ENCODE results near the gene TRIM22. TPM values are rescaled to one million over a fixed set of nuclear protein-coding genes. Genes with fewer than 3 reads are reported as not detected.

The TRIM22 gene
- total and polyA plus RNA-seq, 9 of the 15 experiments (the other 6 are each of a cell fraction or from before 2014, with no cell fraction given): 0.06 to 1.1 (median 0.18) TPM; not detected in 2

DNA sequence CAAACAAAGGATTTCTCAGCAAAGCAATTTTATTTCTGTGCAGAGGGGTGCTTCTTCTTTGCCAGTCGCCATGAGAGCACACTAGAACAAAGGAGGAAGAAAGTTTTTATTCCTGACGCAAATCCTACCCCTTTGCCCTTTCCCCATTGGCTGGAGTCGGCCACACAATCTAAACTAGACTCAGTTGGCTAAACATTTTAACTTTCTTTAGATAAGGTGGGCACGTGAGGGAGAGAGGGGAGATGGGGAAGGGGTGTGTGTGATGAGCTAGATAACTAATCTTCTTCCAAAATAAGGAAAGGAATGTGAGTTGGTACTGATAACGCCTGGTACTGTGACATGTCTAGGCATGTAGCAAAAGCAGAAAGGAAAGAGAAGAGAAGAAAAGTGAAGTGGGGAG lies 626 bp downstream of the TRIM22 start (continued):
- TF ChIP-seq TEAD2 (tag; IDR thresholded peaks at IDR 0.05) (peak; percentile 9; the same call in 1 of the 2 replicates), TAL1 (IDR thresholded peaks at IDR 0.05) (peak; percentile 47), NR2C1 (IDR thresholded peaks at IDR 0.05) (no peak), NR2C1 (tag; IDR thresholded peaks at IDR 0.05) (no peak), CBFA2T3 (IDR thresholded peaks at IDR 0.05) (peak; percentile 61), CBFA2T2 (conservative IDR thresholded peaks at IDR 0.05) (peak; percentile 36), ZBTB7A (IDR thresholded peaks at IDR 0.05; ENCODE audit: borderline replicate concordance, control insufficient read depth, low read depth, low read length) (no peak), ZNF143 (CRISPR knock-in tag; IDR thresholded peaks at IDR 0.05) (no peak), FOXA1 (IDR thresholded peaks at IDR 0.05; ENCODE audit: borderline replicate concordance) (no peak), GATAD2B (IDR thresholded peaks at IDR 0.05; ENCODE audit: borderline replicate concordance) (no peak)
- TF ChIP-seq, protein P1, sequence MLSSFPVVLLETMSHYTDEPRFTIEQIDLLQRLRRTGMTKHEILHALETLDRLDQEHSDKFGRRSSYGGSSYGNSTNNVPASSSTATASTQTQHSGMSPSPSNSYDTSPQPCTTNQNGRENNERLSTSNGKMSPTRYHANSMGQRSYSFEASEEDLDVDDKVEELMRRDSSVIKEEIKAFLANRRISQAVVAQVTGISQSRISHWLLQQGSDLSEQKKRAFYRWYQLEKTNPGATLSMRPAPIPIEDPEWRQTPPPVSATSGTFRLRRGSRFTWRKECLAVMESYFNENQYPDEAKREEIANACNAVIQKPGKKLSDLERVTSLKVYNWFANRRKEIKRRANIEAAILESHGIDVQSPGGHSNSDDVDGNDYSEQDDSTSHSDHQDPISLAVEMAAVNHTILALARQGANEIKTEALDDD (IDR thresholded peaks at IDR 0.05): no peak
- TF ChIP-seq, protein P2, sequence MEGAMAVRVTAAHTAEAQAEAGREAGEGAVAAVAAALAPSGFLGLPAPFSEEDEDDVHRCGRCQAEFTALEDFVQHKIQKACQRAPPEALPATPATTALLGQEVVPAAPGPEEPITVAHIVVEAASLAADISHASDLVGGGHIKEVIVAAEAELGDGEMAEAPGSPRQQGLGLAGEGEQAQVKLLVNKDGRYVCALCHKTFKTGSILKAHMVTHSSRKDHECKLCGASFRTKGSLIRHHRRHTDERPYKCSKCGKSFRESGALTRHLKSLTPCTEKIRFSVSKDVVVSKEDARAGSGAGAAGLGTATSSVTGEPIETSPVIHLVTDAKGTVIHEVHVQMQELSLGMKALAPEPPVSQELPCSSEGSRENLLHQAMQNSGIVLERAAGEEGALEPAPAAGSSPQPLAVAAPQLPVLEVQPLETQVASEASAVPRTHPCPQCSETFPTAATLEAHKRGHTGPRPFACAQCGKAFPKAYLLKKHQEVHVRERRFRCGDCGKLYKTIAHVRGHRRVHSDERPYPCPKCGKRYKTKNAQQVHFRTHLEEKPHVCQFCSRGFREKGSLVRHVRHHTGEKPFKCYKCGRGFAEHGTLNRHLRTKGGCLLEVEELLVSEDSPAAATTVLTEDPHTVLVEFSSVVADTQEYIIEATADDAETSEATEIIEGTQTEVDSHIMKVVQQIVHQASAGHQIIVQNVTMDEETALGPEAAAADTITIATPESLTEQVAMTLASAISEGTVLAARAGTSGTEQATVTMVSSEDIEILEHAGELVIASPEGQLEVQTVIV (CRISPR knock-in tag; IDR thresholded peaks at IDR 0.05; ENCODE audit: borderline replicate concordance): no peak
- TF ChIP-seq, protein P3, sequence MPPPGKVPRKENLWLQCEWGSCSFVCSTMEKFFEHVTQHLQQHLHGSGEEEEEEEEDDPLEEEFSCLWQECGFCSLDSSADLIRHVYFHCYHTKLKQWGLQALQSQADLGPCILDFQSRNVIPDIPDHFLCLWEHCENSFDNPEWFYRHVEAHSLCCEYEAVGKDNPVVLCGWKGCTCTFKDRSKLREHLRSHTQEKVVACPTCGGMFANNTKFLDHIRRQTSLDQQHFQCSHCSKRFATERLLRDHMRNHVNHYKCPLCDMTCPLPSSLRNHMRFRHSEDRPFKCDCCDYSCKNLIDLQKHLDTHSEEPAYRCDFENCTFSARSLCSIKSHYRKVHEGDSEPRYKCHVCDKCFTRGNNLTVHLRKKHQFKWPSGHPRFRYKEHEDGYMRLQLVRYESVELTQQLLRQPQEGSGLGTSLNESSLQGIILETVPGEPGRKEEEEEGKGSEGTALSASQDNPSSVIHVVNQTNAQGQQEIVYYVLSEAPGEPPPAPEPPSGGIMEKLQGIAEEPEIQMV (tag; conservative IDR thresholded peaks at IDR 0.05; ENCODE audit: low read depth): no peak
- TF ChIP-seq, protein P4, sequence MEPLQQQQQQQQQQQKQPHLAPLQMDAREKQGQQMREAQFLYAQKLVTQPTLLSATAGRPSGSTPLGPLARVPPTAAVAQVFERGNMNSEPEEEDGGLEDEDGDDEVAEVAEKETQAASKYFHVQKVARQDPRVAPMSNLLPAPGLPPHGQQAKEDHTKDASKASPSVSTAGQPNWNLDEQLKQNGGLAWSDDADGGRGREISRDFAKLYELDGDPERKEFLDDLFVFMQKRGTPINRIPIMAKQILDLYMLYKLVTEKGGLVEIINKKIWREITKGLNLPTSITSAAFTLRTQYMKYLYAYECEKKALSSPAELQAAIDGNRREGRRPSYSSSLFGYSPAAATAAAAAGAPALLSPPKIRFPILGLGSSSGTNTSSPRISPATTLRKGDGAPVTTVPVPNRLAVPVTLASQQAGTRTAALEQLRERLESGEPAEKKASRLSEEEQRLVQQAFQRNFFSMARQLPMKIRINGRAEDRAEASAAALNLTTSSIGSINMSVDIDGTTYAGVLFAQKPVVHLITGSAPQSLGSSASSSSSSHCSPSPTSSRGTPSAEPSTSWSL (CRISPR knock-in tag; IDR thresholded peaks at IDR 0.05; ENCODE audit: borderline replicate concordance): no peak
- TF ChIP-seq, protein P5, sequence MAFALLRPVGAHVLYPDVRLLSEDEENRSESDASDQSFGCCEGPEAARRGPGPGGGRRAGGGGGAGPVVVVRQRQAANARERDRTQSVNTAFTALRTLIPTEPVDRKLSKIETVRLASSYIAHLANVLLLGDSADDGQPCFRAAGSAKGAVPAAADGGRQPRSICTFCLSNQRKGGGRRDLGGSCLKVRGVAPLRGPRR (CRISPR knock-in tag; IDR thresholded peaks at IDR 0.05): no peak
- TF ChIP-seq, protein P6, sequence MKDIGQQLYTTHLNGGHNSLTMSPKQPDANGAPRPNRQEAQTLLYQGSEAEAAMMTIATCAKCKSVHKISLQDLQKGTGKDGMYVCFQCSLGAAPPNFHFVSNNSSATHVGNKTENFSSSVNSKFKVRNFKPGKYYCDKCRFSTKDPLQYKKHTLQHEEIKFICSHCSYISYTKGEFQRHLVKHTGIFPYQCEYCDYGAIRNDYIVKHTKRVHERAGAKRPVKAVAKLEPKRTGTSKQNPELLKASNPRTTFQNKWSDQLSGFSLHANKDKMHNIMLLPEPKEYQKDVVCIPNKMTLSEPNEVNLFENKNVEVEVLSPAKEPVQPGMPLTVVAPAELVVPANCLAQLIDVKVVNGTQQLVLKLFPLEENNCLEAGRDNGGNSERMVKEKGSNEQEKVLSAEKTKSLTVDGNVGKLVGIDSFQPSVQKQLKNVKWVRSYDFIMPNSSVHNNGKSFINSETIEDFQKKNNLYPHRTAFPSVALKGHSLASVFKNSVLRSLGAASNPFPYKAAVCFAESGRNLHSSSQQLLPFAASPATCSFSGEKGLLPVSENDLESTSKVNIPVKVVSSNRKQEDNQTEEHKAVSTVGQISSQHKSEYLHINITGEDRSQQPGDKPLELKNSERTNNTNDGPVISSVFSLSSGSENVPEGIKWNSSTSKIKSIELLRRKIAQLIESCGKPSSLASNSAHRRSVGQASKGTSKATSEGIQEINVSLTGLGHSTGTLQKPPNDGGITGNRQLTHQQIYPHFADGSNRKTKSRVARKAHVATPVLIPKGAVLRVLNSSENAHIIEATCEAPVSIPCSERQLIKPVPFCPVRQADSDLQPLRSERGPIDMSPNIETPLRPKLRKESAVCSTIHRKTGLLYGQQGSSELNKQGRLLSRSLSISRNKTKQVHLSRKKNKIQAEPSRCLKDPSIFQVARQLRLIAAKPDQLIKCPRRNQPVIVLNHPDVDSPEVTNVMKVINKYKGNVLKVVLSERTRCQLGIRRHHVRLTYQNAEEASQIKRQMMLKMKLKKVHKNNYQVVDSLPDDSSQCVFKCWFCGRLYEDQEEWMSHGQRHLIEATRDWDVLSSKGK (CRISPR knock-in tag; IDR thresholded peaks at IDR 0.05): no peak
- TF ChIP-seq, protein P7, sequence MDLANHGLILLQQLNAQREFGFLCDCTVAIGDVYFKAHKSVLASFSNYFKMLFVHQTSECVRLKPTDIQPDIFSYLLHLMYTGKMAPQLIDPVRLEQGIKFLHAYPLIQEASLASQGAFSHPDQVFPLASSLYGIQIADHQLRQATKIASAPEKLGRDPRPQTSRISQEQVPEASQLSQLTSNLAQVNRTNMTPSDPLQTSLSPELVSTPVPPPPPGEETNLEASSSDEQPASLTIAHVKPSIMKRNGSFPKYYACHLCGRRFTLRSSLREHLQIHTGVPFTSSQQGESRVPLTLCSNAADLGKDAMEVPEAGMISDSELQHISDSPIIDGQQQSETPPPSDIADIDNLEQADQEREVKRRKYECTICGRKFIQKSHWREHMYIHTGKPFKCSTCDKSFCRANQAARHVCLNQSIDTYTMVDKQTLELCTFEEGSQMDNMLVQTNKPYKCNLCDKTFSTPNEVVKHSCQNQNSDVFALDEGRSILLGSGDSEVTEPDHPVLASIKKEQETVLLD (IDR thresholded peaks at IDR 0.05): no peak

All from K562 (cell line).